ENCODE results near the gene KHK.

The KHK gene

DNA sequence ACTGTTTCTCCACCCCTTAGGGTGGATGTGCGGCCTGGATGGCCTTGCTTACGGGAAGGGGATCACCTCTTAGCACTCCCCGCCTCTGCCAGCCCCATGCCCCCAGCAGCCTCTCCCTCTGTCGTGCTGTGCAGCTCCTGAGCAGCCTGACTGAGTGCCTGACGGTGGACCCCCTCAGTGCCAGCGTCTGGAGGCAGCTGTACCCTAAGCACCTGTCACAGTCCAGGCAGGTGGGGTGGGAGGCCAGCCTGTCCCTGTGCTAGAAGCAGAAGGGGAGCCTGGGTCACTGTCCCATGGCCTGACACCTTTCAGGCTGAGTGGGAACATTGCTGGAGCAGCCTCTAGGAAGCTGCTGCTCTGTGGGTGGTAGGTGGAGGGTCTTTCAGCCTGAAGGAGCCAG lies 48.6 kb upstream of the KHK start (continued):
- TF ChIP-seq, protein P1, sequence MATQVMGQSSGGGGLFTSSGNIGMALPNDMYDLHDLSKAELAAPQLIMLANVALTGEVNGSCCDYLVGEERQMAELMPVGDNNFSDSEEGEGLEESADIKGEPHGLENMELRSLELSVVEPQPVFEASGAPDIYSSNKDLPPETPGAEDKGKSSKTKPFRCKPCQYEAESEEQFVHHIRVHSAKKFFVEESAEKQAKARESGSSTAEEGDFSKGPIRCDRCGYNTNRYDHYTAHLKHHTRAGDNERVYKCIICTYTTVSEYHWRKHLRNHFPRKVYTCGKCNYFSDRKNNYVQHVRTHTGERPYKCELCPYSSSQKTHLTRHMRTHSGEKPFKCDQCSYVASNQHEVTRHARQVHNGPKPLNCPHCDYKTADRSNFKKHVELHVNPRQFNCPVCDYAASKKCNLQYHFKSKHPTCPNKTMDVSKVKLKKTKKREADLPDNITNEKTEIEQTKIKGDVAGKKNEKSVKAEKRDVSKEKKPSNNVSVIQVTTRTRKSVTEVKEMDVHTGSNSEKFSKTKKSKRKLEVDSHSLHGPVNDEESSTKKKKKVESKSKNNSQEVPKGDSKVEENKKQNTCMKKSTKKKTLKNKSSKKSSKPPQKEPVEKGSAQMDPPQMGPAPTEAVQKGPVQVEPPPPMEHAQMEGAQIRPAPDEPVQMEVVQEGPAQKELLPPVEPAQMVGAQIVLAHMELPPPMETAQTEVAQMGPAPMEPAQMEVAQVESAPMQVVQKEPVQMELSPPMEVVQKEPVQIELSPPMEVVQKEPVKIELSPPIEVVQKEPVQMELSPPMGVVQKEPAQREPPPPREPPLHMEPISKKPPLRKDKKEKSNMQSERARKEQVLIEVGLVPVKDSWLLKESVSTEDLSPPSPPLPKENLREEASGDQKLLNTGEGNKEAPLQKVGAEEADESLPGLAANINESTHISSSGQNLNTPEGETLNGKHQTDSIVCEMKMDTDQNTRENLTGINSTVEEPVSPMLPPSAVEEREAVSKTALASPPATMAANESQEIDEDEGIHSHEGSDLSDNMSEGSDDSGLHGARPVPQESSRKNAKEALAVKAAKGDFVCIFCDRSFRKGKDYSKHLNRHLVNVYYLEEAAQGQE (tag by site-specific recombination; IDR thresholded peaks at IDR 0.05), result no peak
- no peak for TF ChIP-seq KLF16 (tag by site-specific recombination; IDR thresholded peaks at IDR 0.05)
- TF ChIP-seq ZFHX2 (tag by site-specific recombination; conservative IDR thresholded peaks at IDR 0.05), result no peak
- TF ChIP-seq ZNF610 (tag by site-specific recombination; IDR thresholded peaks at IDR 0.05; ENCODE audit: borderline replicate concordance), result no peak
- no peak for TF ChIP-seq ZNF19 (tag by site-specific recombination; IDR thresholded peaks at IDR 0.05; ENCODE audit: low read depth)
- TF ChIP-seq, protein P2, sequence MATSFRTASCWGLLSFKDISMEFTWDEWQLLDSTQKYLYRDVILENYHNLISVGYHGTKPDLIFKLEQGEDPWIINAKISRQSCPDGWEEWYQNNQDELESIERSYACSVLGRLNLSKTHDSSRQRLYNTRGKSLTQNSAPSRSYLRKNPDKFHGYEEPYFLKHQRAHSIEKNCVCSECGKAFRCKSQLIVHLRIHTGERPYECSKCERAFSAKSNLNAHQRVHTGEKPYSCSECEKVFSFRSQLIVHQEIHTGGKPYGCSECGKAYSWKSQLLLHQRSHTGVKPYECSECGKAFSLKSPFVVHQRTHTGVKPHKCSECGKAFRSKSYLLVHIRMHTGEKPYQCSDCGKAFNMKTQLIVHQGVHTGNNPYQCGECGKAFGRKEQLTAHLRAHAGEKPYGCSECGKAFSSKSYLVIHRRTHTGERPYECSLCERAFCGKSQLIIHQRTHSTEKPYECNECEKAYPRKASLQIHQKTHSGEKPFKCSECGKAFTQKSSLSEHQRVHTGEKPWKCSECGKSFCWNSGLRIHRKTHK (tag by site-specific recombination; IDR thresholded peaks at IDR 0.05), result no peak

DNA sequence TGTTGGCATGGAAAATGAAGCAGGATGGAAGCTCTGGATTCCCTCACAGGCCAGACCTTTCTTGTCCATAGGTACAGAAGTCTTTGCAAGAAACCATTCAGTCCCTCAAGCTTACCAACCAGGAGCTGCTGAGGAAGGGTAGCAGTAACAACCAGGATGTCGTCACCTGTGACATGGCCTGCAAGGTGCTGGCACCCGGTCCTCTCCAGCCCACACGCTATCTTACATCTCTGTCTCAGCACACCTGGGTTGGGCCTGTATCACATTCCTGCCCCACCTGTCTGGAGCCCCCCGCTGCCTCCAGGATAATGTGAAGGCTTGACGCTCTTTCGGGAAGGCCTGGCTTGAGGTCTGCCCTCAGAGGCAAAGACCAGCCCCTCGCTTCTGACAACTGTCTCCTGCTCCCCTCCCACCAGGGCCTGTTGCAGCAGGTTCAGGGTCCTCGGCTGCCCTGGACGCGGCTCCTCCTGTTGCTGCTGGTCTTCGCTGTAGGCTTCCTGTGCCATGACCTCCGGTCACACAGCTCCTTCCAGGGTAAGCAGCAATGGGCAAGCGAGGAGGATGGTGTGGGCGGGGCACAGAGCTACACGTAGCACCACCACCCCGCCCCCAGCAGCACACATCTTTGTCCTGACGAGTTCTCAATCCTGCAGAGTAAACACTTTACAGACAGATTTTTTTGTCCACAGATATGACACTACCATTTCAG lies 47.8 kb upstream of the KHK start:
- Histone ChIP-seq H3K4me3 (ENCODE audit: low read depth, low read length) (no peak overlapping the region), H3K27ac (ENCODE audit: extremely low read depth, low read depth, low read length) (no peak overlapping the region), H3K9me3 (ENCODE audit: control insufficient read depth, insufficient read depth, low read depth, low read length) (no peaks in the 10 kb centered on the region), H3K36me3 (ENCODE audit: control insufficient read depth in 2 of 2, insufficient read depth in 1 of 2, low read length in 2 of 2) (peaks cover 3 to 91% of the 10 kb centered on the region in 2 experiments), H3K4me1 (ENCODE audit: control insufficient read depth, insufficient read depth, low read length) (peaks cover 20% of the 10 kb centered on the region)
- CTCF ChIA-PET, result interaction anchor here (0.9 kb wide), 2 partner anchors 8 to 77 kb away, joined by 3 read pairs; no protein-coding TSS in a partner anchor
- POLR2A ChIA-PET, result interaction anchor here (1.0 to 1.8 kb wide), 3 partner anchors 12 to 274 kb away, joined by 3 to 8 read pairs (median 6); partner anchors contain the start of gene OST4
- TF ChIP-seq ZNF837 (tag by site-specific recombination; IDR thresholded peaks at IDR 0.05), result no peak

DNA sequence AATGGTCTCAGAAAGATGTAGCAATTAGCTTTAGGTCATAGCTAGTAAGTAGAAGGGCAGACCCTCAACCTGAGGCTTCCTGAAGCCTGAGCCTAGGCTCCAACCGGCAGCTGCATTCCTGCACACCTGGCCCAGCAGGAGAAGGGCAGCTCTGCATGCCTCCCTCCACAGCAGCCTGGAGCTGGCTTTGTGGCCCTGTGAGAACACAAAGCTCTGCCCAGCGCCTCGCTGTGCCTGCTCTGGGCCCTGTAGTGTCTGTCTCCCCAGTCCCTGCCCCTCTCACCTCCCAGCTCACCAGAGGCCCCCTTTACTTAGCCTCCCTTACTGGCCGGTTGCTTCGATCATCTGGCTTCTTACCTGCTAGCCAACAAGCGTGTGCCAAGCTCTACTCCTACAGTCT lies 47.1 kb upstream of the KHK start:
- TF ChIP-seq, protein P3, sequence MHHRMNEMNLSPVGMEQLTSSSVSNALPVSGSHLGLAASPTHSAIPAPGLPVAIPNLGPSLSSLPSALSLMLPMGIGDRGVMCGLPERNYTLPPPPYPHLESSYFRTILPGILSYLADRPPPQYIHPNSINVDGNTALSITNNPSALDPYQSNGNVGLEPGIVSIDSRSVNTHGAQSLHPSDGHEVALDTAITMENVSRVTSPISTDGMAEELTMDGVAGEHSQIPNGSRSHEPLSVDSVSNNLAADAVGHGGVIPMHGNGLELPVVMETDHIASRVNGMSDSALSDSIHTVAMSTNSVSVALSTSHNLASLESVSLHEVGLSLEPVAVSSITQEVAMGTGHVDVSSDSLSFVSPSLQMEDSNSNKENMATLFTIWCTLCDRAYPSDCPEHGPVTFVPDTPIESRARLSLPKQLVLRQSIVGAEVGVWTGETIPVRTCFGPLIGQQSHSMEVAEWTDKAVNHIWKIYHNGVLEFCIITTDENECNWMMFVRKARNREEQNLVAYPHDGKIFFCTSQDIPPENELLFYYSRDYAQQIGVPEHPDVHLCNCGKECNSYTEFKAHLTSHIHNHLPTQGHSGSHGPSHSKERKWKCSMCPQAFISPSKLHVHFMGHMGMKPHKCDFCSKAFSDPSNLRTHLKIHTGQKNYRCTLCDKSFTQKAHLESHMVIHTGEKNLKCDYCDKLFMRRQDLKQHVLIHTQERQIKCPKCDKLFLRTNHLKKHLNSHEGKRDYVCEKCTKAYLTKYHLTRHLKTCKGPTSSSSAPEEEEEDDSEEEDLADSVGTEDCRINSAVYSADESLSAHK (tag by site-specific recombination; IDR thresholded peaks at IDR 0.05), result no peak
- no peak for TF ChIP-seq ZNF776 (tag by site-specific recombination; IDR thresholded peaks at IDR 0.05; ENCODE audit: borderline replicate concordance)
- no peak for TF ChIP-seq HOXD13 (CRISPR knock-in tag; IDR thresholded peaks at IDR 0.05; ENCODE audit: borderline replicate concordance)
- no peak for TF ChIP-seq ZNF585B (tag by site-specific recombination; IDR thresholded peaks at IDR 0.05)
- no peak for TF ChIP-seq ZNF146 (tag by site-specific recombination; IDR thresholded peaks at IDR 0.05)
- no peak overlapping the region for H3K27ac ChIP-seq (ENCODE audit: extremely low read depth, low read depth, low read length)
- no peaks in the 10 kb centered on the region for H3K9me3 ChIP-seq (ENCODE audit: control insufficient read depth, insufficient read depth, low read depth, low read length)
- peaks cover 16% of the 10 kb centered on the region for H3K4me1 ChIP-seq (ENCODE audit: control insufficient read depth, insufficient read depth, low read length)
- no peak overlapping the region for H3K4me3 ChIP-seq (ENCODE audit: low read depth, low read length)
- ChIA-PET CTCF (interaction anchor here (0.6 to 0.9 kb wide), 2 partner anchors 77 to 80 kb away, joined by 3 read pairs; no protein-coding TSS in a partner anchor), POLR2A (interaction anchor here (1.5 to 1.8 kb wide), 2 partner anchors 11 to 32 kb away, joined by 6 to 8 read pairs; partner anchors contain the start of gene OST4)
- H3K36me3 ChIP-seq (ENCODE audit: control insufficient read depth in 2 of 2, insufficient read depth in 1 of 2, low read length in 2 of 2), result peaks cover 3 to 86% of the 10 kb centered on the region in 2 experiments
